IPS DF 6.9 (cell line): Measurements from ENCODE around the gene BGLAP.

Experiments used
- DNase-seq: peaks from one replicate; pipeline ENCODE4 v3.0.0-alpha.2; 2013; ENCODE audit warnings: low read depth, low spot score
- H3K27ac ChIP-seq: one replicate; pipeline ENCODE4 v1.5.1; 2013; ENCODE audit warnings: low read length, control low read depth
- H3K27me3 ChIP-seq: 2 replicates; pipeline ENCODE4 v1.6.1; 2013; ENCODE audit warnings: mild to moderate bottlenecking, low read length; ENCODE audit not compliant: control insufficient read depth, insufficient read depth
- H3K36me3 ChIP-seq: 2 replicates; pipeline ENCODE4 v1.6.1; 2013; ENCODE audit warnings: low read length; ENCODE audit not compliant: control insufficient read depth, insufficient read depth
- H3K4me1 ChIP-seq: 2 replicates; pipeline ENCODE4 v1.6.1; 2013; ENCODE audit warnings: low read length; ENCODE audit not compliant: control insufficient read depth, insufficient read depth
- H3K4me3 ChIP-seq: 2 replicates; pipeline ENCODE4 v1.5.1; 2013; ENCODE audit warnings: mild to moderate bottlenecking, low read length
- H3K9me3 ChIP-seq: 2 replicates; pipeline ENCODE4 v1.6.1; 2013; ENCODE audit warnings: low read length, inconsistent platforms; ENCODE audit not compliant: control insufficient read depth, insufficient read depth
- WGBS: extraction: QIAGEN DNeasy Blood & Tissue Kit; methylation state at CpG from one replicate; pipeline ENCODE4 v1.1.7; 2013; ENCODE audit warnings: mixed read lengths, missing lambda C conversion rate; ENCODE audit not compliant: insufficient read length, insufficient coverage; 5-methylcytosine and 5-hydroxymethylcytosine counted together

BGLAP gene

DNA sequence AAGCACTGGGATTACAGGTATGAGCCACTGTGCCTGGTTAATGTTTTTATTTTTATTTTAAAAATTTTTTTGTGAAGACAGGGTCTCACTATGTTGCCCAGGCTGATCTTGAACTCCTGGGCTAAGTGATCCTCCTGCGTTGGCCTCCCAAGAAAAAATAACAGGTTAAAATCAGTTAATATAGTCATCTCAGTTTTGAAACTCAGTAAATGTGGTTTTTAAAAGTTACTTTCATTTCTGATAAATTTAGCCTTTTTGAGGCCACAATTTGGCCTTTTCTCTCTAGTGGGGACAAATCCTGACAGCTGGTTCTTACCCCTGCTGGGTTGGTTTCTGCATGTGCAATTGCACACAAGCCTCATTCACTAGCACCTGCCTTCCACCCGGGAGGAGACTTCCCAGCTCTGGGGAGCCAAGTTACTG lies 15.9 kb upstream of the BGLAP start:
- Histone ChIP-seq H3K27me3 (no peaks in the 10 kb centered on the region), H3K4me1 (no peaks in the 10 kb centered on the region), H3K9me3 (no peaks in the 10 kb centered on the region), H3K36me3 (peaks cover 21% of the 10 kb centered on the region; the same call in 1 of the 2 replicates), H3K27ac (no peak overlapping the region), H3K4me3 (no peak overlapping the region)
- no peak for DNase-seq
- WGBS: no CpG with 5 or more reads among the region's 2 CpGs

DNA sequence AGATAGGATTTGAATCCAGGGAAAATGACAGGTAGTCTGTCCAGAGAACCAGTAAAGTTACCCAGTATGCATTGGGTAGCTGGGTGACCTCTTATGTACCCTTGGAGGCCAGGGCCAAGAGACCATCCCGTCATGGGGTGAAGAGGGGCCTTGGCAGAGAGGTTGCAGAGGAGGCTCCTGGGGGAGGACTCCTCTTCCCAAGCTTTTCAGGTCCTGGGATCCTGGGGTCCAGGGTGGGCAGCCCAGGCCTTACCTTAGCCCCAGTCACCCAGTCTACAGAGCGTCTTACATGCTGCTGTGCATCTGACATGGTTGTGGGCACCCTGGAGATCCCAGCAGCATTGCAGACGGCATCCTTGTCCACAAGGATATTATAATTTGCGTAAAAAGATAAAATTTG lies 15.2 kb upstream of the BGLAP start:
- Histone ChIP-seq H3K27ac (no peak overlapping the region), H3K36me3 (peaks cover 19% of the 10 kb centered on the region; the same call in 1 of the 2 replicates), H3K9me3 (no peaks in the 10 kb centered on the region), H3K4me3 (no peak overlapping the region), H3K27me3 (no peaks in the 10 kb centered on the region), H3K4me1 (no peaks in the 10 kb centered on the region)
- no peak for DNase-seq
- WGBS: no CpG with 5 or more reads among the region's 4 CpGs

DNA sequence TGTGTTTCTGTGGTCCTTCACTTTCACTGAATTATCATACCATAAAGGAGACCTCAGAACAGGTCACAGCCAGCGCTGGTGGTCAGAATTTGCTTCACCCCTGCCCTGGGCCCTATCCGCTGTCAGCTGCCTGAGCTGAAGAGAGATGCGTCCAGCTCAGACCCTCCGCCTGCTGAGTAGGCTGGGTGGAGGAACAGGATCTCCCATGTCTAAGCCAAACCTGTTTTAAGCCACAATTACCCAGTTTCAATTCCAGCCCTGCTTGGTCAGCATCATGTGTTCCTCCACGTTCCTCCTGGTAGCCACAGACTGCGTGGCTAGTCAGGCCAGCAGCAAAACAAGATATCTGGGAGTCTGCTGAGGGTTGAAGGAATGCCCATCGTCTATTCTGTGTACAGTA lies 13.5 kb upstream of the BGLAP start:
- no peak overlapping the region for H3K27ac ChIP-seq
- no peaks in the 10 kb centered on the region for H3K4me1 ChIP-seq
- no peaks in the 10 kb centered on the region for H3K9me3 ChIP-seq
- WGBS: no CpG with 5 or more reads among the region's 7 CpGs
- H3K4me3 ChIP-seq: no peak overlapping the region
- no peak for DNase-seq
- no peaks in the 10 kb centered on the region for H3K27me3 ChIP-seq
- peaks cover 11% of the 10 kb centered on the region; the same call in 1 of the 2 replicates for H3K36me3 ChIP-seq

DNA sequence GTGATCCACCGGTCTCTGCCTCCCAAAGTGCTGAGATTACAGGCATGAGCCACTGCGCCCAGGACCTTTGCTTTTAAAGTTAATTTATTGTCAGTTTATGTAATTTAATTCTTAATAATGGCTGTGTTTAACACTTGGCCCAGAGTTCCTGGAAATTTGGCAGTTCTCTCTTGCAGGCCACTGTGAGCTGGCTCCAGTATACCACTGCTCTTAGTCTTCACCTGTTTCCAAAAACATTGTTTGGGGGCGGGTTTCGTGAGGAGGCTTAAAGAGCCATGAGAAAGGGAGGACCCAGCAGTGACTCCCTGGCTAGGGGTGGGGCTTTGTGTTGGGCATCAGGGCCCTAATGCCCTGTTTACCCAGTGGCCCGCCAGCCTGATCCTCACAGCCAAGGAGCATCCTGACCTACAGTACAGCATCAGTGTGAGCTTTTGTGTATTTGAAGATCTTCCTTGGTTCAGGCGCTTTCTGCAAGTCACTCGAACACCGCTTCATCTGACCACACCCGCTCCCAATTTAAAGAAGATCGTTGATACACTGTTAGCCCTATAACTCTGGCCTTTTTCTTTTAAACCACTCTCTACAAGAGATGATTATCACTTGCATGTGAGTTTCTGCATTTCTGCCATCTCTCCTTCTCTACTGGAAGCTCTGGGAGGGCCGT lies 12.0 kb upstream of the BGLAP start:
- DNase-seq: no peak
- Histone ChIP-seq H3K36me3 (peaks cover 8% of the 10 kb centered on the region; the same call in 1 of the 2 replicates), H3K4me3 (no peak overlapping the region)

DNA sequence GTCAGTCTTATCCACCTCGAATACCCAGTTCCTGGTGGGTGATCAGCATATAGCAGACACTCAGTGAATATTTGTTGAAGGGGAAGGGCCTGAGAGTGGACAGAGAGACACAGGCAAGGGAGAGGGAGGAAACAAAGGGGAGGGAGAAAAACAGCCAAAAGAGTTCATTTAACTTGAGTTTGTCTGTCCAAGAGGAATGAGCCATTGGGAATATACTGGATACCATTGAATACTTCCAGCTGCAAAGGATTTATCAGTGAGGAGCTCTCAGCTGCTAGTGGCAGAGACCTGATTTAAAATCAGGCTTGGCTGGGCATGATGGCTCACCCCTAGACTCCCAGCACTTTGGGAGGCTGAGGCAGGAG lies 11.5 kb upstream of the BGLAP start:
- H3K27ac ChIP-seq: no peak overlapping the region
- no peaks in the 10 kb centered on the region for H3K27me3 ChIP-seq
- no CpG with 5 or more reads among the region's 1 CpG for WGBS
- peaks cover 8% of the 10 kb centered on the region; the same call in 1 of the 2 replicates for H3K36me3 ChIP-seq
- no peak for DNase-seq
- no peaks in the 10 kb centered on the region for H3K9me3 ChIP-seq
- no peaks in the 10 kb centered on the region for H3K4me1 ChIP-seq
- H3K4me3 ChIP-seq: no peak overlapping the region

More for the DNA sequence above, 12.0 kb upstream of the BGLAP start:
- WGBS: no CpG with 5 or more reads among the region's 11 CpGs
- no peaks in the 10 kb centered on the region for H3K9me3 ChIP-seq
- H3K27me3 ChIP-seq: no peaks in the 10 kb centered on the region
- H3K4me1 ChIP-seq: no peaks in the 10 kb centered on the region
- no peak overlapping the region for H3K27ac ChIP-seq

DNA sequence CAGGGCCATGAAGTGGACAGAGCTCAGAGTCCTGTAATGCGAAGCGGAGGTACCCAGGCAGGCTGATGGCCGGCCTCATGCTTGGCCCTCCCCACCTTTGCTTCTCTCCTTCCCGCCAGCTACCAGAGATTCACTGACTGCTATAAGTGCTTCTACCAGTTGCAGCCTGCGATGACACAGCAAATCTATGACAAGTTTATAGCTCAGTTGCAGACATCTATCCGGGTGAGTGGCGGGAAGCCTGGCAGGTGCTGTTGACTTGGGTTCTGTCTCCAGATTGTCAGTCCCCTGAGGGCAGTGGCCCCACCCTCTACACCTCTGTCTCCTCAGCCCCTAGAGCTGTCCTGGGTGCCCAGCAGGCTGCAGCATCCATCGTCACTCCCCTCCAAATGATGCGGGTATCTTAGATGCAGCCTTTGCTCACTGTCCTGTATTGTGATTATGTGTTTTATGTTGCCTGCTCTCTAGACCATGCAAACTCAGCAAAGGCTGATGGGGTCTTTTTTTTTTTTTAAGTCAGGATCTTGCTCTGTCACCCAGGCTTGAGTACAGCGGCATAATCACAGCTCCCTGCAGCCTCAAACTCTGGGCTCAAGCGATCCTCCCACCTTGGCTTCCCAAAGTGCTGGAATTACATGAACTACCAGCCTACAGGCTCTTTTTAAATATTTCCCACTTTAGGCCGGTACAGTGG lies 9.6 kb upstream of the BGLAP start:
- no peak overlapping the region for H3K27ac ChIP-seq

DNA sequence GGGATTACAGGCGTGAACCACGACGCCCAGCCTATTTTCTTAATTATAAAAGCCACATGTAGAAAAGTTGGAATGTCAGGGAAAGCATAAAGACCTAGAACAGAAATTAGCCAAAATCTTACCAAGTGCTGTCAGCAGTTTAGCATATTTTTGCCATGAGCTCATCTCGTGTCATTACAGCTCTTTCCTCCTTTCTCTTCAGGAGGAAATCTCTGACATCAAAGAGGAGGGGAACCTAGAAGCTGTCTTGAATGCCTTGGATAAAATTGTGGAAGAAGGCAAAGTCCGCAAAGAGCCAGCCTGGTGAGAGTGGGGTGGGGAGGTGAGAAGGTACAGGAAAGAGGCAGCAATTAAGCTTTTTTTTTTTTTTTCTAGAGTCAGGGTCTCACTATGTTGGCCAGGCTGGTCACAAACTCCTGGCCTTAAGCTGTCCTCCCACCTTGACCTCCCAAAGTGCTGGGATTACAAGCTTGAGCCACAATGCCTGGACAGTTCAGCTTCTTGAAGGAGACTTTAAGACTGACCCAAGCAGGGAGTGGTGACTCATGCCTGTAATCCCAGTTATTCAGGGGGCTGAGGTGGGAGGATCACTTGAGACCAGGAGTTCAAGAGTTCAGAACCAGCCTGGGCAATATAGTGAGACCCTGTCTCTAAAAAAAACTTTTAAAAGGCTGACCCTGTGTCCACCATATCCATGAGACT lies 8.4 kb upstream of the BGLAP start:
- Histone ChIP-seq H3K9me3 (no peaks in the 10 kb centered on the region), H3K4me3 (no peak overlapping the region), H3K27ac (no peak overlapping the region), H3K27me3 (no peaks in the 10 kb centered on the region), H3K4me1 (no peaks in the 10 kb centered on the region), H3K36me3 (peaks cover 14% of the 10 kb centered on the region)
- DNase-seq: no peak
- WGBS: no CpG with 5 or more reads among the region's 5 CpGs

More for the DNA sequence above, 9.6 kb upstream of the BGLAP start:
- no peak overlapping the region for H3K4me3 ChIP-seq
- DNase-seq: no peak
- H3K9me3 ChIP-seq: no peaks in the 10 kb centered on the region
- peaks cover 13% of the 10 kb centered on the region for H3K36me3 ChIP-seq
- H3K4me1 ChIP-seq: no peaks in the 10 kb centered on the region
- H3K27me3 ChIP-seq: no peaks in the 10 kb centered on the region
- WGBS: no CpG with 5 or more reads among the region's 12 CpGs

DNA sequence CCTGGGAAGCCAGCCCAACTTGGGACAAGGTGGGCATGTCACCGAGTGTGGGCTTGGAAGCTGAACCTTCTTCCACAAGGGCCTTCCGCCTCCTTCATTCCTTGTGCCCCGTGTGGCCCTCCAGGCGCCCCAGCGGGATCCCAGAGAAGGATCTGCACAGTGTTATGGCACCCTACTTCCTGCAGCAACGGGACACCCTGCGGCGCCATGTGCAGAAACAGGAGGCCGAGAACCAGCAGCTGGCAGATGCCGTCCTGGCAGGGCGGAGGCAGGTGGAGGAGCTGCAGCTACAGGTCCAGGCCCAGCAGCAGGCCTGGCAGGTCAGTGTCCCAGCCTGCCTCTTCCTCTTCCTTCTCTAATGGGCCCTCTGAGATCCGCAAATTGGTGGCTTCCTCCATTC lies 5.8 kb upstream of the BGLAP start:
- Histone ChIP-seq H3K4me3 (no peak overlapping the region), H3K9me3 (no peaks in the 10 kb centered on the region), H3K4me1 (no peaks in the 10 kb centered on the region), H3K36me3 (peaks cover 21% of the 10 kb centered on the region), H3K27ac (no peak overlapping the region), H3K27me3 (no peaks in the 10 kb centered on the region)
- WGBS: no CpG with 5 or more reads among the region's 12 CpGs
- DNase-seq: no peak

DNA sequence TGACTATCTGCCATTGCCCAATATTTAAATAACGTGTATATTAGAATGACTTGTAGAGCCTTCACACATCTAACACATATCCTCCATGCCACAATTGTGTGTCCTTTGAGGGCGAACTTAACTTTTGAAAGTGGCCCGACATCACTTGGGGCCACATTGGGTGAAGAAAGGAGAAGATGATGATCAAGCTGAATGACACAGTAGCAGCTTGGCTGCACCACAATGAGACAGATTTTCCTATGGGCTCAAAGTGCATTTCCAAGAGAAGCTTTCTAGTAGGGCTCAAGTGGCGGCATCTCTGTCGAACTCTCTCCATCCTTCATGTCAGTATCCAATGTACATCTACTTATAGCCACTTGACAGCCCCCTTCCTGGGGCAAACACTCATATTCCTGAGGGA lies 3.7 kb upstream of the BGLAP start:
- Histone ChIP-seq H3K27me3 (no peaks in the 10 kb centered on the region), H3K27ac (no peak overlapping the region), H3K9me3 (no peaks in the 10 kb centered on the region), H3K4me3 (no peak overlapping the region), H3K4me1 (no peaks in the 10 kb centered on the region), H3K36me3 (peaks cover 24% of the 10 kb centered on the region)
- WGBS: no CpG with 5 or more reads among the region's 5 CpGs
- DNase-seq: no peak

DNA sequence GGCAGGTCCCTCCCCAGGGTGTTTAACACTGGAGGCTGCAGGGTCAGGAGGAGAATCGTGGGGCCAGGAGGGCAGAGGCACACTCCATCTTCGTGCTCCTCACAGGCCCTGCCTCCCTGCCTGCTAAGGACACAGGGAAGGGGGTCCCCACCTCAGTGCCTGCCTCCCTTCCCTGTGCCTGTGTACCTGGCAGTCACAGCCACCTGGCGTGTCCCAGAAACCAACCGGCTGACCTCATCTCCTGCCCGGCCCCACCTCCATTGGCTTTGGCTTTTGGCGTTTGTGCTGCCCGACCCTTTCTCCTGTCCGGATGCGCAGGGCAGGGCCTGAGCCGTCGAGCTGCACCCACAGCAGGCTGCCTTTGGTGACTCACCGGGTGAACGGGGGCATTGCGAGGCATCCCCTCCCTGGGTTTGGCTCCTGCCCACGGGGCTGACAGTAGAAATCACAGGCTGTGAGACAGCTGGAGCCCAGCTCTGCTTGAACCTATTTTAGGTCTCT lies 623 bp upstream of the BGLAP start:
- peaks cover 8% of the 10 kb centered on the region; the same call in 1 of the 2 replicates for H3K4me1 ChIP-seq
- H3K36me3 ChIP-seq: peaks cover 21% of the 10 kb centered on the region
- DNase-seq: no peak
- no peaks in the 10 kb centered on the region for H3K9me3 ChIP-seq
- no CpG with 5 or more reads among the region's 15 CpGs for WGBS
- no peak overlapping the region for H3K4me3 ChIP-seq
- no peaks in the 10 kb centered on the region for H3K27me3 ChIP-seq
- no peak overlapping the region for H3K27ac ChIP-seq
